Measurements from ENCODE around the gene IRS1. TPM values are rescaled to one million over a fixed set of nuclear protein-coding genes. Genes with fewer than 3 reads are reported as not detected.

IRS1 gene
- polyA plus RNA-seq, 2 of the 4 experiments (the other 2 are of a cell fraction) = 10.4 to 13.9 TPM

DNA sequence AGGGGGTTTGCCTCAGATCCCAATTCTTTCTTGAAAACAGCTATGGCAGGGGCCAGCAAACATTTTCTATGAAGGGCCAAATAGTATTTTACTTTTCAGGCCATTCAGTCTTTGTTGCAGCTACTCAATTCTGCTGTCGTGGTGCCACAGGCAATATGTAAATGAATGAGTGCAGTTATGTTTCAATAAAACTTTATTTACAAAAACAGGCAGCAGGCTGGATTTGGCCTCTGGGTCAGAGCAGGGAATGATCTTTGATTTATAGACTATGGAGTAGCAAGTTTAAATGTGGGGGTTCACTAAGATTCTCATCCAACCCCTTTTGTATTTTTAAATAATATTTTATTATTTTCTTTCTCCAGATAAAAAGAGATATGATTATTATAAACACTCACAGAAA lies 72.4 kb downstream of the IRS1 start:
- Histone ChIP-seq H3K4me2 (no peak overlapping the region), H3K27ac (no peak overlapping the region), H3K4me3 (no peak overlapping the region), H3K9me3 (no peaks in the 10 kb centered on the region), H3K4me1 (peaks cover 12% of the 10 kb centered on the region)
- 73% methylated on average over 1 of the region's 1 CpG for WGBS (ENCODE audit: missing lambda C conversion rate)
- ChIA-PET POLR2A (no interaction called here), CTCF (no interaction called here)
- DNase-seq (ENCODE audit: low read depth in 1 of 2, low spot score in 1 of 2) (no peak), ATAC-seq (no peak), FAIRE-seq (no peak)
- no peak for TF ChIP-seq NFE2L2 (conservative IDR thresholded peaks at IDR 0.05; ENCODE audit: low read length)
- TF ChIP-seq, protein P1, sequence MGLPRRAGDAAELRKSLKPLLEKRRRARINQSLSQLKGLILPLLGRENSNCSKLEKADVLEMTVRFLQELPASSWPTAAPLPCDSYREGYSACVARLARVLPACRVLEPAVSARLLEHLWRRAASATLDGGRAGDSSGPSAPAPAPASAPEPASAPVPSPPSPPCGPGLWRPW (IDR thresholded peaks at IDR 0.05) = no peak
- TF ChIP-seq, protein P2, sequence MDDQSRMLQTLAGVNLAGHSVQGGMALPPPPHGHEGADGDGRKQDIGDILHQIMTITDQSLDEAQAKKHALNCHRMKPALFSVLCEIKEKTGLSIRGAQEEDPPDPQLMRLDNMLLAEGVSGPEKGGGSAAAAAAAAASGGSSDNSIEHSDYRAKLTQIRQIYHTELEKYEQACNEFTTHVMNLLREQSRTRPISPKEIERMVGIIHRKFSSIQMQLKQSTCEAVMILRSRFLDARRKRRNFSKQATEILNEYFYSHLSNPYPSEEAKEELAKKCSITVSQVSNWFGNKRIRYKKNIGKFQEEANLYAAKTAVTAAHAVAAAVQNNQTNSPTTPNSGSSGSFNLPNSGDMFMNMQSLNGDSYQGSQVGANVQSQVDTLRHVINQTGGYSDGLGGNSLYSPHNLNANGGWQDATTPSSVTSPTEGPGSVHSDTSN (IDR thresholded peaks at IDR 0.05) = no peak
- no peak for TF ChIP-seq CBX2 (IDR thresholded peaks at IDR 0.05; ENCODE audit: borderline replicate concordance, low read depth)
- TF ChIP-seq HOXB13 (CRISPR knock-in tag; IDR thresholded peaks at IDR 0.05; ENCODE audit: low read depth) = no peak
- no peak for TF ChIP-seq POLR2A (IDR thresholded peaks at IDR 0.05; ENCODE audit: low read length)
- no peak for TF ChIP-seq EHF (CRISPR knock-in tag; IDR thresholded peaks at IDR 0.05)
- TF ChIP-seq RCOR1 (IDR thresholded peaks at IDR 0.05; ENCODE audit: low read depth, low read length) = no peak

DNA sequence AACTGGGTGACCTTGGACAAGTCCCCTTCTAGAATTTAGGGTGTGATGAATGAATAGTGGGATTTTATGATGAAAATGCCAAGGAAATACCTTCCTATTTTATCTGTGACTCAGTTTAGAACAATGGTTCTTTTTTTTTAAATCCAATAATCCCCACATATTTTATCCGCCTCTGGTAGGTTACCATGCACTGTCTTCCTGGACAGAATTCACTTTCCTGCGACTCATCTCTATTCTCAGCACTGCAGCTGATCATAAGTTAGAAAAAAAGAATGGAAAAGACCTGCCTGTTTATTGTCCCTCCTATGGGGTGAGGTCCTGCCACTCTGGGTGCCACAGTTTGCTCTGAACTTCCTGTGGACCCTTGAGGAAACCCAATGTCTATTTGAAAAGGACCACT lies 73.1 kb downstream of the IRS1 start:
- no peak for TF ChIP-seq POLR2AphosphoS2 (conservative IDR thresholded peaks at IDR 0.05; ENCODE audit: low read length)
- TF ChIP-seq POLR2A (IDR thresholded peaks at IDR 0.05; ENCODE audit: low read length) = no peak
- TF ChIP-seq, protein P3, sequence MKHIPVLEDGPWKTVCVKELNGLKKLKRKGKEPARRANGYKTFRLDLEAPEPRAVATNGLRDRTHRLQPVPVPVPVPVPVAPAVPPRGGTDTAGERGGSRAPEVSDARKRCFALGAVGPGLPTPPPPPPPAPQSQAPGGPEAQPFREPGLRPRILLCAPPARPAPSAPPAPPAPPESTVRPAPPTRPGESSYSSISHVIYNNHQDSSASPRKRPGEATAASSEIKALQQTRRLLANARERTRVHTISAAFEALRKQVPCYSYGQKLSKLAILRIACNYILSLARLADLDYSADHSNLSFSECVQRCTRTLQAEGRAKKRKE (CRISPR knock-in tag; IDR thresholded peaks at IDR 0.05; ENCODE audit: low read depth) = no peak
- no peak for TF ChIP-seq MAZ (IDR thresholded peaks at IDR 0.05; ENCODE audit: borderline replicate concordance, low read depth, low read length)
- no peak for TF ChIP-seq NFE2L2 (conservative IDR thresholded peaks at IDR 0.05; ENCODE audit: low read length)
- TF ChIP-seq RARB (CRISPR knock-in tag; IDR thresholded peaks at IDR 0.05) = no peak
- no peak for TF ChIP-seq CBX8 (IDR thresholded peaks at IDR 0.05)
- no peak for TF ChIP-seq TP53 (CRISPR knock-in tag; IDR thresholded peaks at IDR 0.05)
- TF ChIP-seq MAFK (IDR thresholded peaks at IDR 0.05; ENCODE audit: partially characterized antibody) = no peak
- no peak for TF ChIP-seq HOXA7 (CRISPR knock-in tag; IDR thresholded peaks at IDR 0.05)
- TF ChIP-seq EHF (CRISPR knock-in tag; IDR thresholded peaks at IDR 0.05) = no peak
- no peak for TF ChIP-seq RFX5 (IDR thresholded peaks at IDR 0.05)
- CTCF ChIA-PET = no interaction called here
- Histone ChIP-seq H3K4me1 (peaks cover 7% of the 10 kb centered on the region; the same call in 1 of the 3 replicates), H3K4me3 (no peak overlapping the region), H3K4me2 (no peak overlapping the region), H3K9me3 (no peaks in the 10 kb centered on the region), H3K27ac (no peak overlapping the region)
- ATAC-seq (no peak), FAIRE-seq (no peak), DNase-seq (ENCODE audit: low read depth in 1 of 2, low spot score in 1 of 2) (no peak)
- POLR2A ChIA-PET = no interaction called here
- 84% methylated on average over 2 of the region's 2 CpGs for WGBS (ENCODE audit: missing lambda C conversion rate)

DNA sequence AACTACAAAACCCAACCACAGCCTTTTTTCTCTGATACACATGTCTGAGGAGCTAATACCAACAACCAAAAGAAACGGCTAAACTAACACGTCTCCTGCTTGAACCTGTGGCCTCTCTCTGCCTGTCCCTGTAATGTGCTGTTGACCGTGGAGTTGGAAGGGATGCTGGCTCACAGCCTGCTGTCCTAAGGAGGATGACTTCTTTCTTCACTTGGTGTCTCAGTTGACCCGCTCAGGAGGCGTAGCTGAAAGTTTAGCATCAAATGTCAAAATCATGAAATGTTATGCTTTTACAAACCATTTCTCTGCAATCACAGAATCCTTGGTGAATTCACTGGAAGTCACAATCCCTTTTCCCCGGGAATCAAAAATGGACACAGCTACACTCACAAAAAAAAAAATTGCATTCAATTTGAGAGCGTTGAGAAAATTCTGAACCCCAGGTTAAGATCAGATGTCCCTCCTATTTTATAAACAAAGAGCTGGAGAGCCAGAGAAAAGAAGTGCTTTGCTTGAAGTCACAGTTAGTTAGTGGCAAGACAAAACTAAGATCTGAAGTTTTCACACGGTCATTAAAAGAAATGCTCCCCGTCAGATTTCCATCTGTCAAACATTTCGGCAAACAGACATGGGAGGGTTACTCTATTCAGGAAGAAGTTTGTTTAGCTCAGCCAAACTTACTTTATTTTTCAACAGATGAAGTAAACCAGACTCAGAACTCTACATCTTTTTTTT lies 74.3 kb downstream of the IRS1 start:
- Histone ChIP-seq H3K4me2 (no peak overlapping the region), H3K27ac (no peak overlapping the region), H3K4me3 (no peak overlapping the region), H3K4me1 (peaks cover 7% of the 10 kb centered on the region; the same call in 1 of the 3 replicates), H3K9me3 (no peaks in the 10 kb centered on the region)
- WGBS (ENCODE audit: missing lambda C conversion rate) = 92% methylated on average over 10 of the region's 10 CpGs
- no peak for ATAC-seq
- no peak for TF ChIP-seq MYC (IDR thresholded peaks at IDR 0.05; ENCODE audit: borderline replicate concordance, low read length)
- no peak for TF ChIP-seq CEBPB (IDR thresholded peaks at IDR 0.05)
- no peak for TF ChIP-seq JUNB (IDR thresholded peaks at IDR 0.05)
- no peak for TF ChIP-seq FOSB (CRISPR knock-in tag; IDR thresholded peaks at IDR 0.05)
- POLR2A ChIA-PET = no interaction called here
- DNase-seq (ENCODE audit: low read depth in 1 of 2, low spot score in 1 of 2) = no peak
- no peak for FAIRE-seq
- CTCF ChIA-PET = no interaction called here
